Cardiac fibroblast (primary cell): ENCODE results near the gene CACNA1D.

Source experiments
- DNase-seq, 2 donors: peaks; one replicate each; pipeline versions ENCODE4 v3.0.0 to v3.0.0-alpha.2; 2010; ENCODE audit warnings: low read depth in 2 of 2
- H3K4me3 ChIP-seq, 2 donors: replicated peaks in 1 of 2; 1 replicate in 1 of 2; 2 replicates in 1 of 2; pipeline ENCODE4 v1.5.1; 2011; ENCODE audit warnings: low read depth in 2 of 2, low read length in 2 of 2, mild to moderate bottlenecking in 2 of 2, moderate library complexity in 1 of 2
- CTCF ChIP-seq: IDR thresholded peaks from one replicate; pipeline ENCODE4 v1.5.1; 2011; ENCODE audit warnings: low read depth, mild to moderate bottlenecking, low read length, inconsistent platforms

The CACNA1D gene

GRCh38 chr3:53599771-53600170 is 105.4 kb downstream of the CACNA1D start:
- no peak overlapping the region for H3K4me3 ChIP-seq
- TF ChIP-seq CTCF = no peak
- no peak for DNase-seq

GRCh38 chr3:53602866-53603265 is 108.5 kb downstream of the CACNA1D start:
- no peak for TF ChIP-seq CTCF
- DNase-seq = no peak
- H3K4me3 ChIP-seq = no peak overlapping the region

- DNase-seq = no peak
- H3K4me3 ChIP-seq = no peak overlapping the region
- TF ChIP-seq CTCF = no peak
Measured at GRCh38 chr3:53604232-53604631, 109.8 kb downstream of the CACNA1D start.

GRCh38 chr3:53606793-53607192 is 112.4 kb downstream of the CACNA1D start:
- no peak overlapping the region for H3K4me3 ChIP-seq
- no peak for DNase-seq
- TF ChIP-seq CTCF = no peak

GRCh38 chr3:53612508-53612907 is 118.1 kb downstream of the CACNA1D start:
- TF ChIP-seq CTCF = no peak
- no peak for DNase-seq
- H3K4me3 ChIP-seq = no peak overlapping the region

- no peak overlapping the region for H3K4me3 ChIP-seq
- no peak for DNase-seq
- no peak for TF ChIP-seq CTCF
Measured at GRCh38 chr3:53613125-53613524, 118.7 kb downstream of the CACNA1D start.

GRCh38 chr3:53614307-53614706 is 119.9 kb downstream of the CACNA1D start:
- H3K4me3 ChIP-seq = no peak overlapping the region
- TF ChIP-seq CTCF = no peak
- no peak for DNase-seq
